HG03457 (cell line): ENCODE results near the gene METAP1D.
"Not testable (repeated sequence)": the region's sequence is repeated elsewhere in the genome, so short reads cannot be mapped to it uniquely, and the experiment has no call there.

Source experiments
- ATAC-seq: cut with Tn5 transposase; IDR thresholded peaks from one replicate; pipeline ENCODE4 v1.9.1; 2021; ENCODE audit warnings: moderate number of reproducible peaks; ENCODE audit not compliant: unreplicated experiment

Gene METAP1D

GRCh38 chr2:171996021-171996420 is 3.7 kb upstream of the METAP1D start:
- no peak for ATAC-seq

DNA sequence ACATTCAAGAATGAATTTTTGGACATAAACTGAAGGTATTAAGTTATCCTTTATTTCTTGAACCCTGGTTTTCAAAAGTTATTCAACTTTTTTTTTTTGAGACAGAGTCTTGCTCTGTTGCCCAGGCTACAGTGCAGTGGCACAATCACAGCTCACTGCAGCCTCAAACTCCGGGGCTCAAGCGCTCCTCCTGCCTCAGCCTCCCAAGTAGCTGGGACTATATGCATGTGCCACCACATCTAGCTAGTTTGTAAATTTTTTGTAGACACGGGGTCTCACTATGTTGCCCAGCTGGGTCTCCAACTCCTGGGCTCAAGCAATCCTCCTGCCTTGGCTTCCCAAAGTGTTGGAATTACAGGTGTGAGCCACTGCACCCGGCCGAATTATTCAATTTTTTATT is 2.7 kb upstream of the METAP1D start:
- not testable (repeated sequence) for ATAC-seq

DNA sequence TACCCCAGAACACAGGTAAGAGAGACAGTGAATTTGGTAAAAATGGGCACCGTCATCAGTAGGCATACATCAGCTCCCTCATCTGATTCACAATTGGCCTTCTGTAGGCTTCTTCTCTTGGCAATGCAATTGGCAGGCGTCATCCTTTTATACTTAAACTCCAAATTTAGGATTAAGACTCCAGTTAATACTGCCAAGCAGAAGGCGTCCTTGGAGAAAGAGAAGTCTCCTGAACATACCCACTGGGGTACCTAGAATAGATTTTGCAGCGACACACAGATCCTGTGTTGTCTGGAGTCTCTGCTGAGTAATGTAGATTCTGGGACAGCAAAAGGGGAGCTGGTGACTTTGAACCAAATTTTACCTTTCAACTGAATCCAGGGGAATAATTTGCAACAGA is 592 bp upstream of the METAP1D start:
- ATAC-seq = no peak

DNA sequence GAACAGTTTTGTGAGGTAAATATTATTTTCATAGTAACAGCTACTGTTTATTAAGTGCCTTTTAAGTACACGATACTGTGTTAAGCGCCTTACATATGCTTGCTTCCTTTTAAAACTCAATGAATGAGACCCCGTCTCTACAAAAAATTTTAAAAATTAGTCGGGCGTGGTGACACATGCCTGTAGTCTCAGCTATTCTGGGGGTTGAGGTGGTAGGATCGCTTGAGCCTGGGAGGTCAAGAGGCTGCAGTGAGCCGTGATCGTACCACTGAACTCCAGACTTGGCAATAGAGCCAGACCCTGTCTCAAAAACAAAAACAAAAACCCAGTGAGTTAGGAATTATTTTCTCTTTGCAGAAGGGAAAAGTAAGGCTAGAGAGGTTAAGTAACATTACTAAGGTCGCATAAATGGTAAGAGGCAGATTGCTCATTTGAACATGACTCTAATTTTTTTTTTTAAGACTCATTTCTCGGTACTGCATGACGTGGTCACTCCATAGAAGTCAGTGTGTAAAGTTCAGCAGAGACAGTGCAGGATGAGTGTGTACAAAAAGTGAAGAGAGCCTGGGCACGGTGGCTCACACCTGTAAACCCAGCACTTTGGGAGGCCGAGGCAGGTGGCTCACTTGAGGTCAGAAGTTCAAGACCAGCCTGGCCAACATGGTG is 1.1 kb downstream of the METAP1D start:
- no peak for ATAC-seq

DNA sequence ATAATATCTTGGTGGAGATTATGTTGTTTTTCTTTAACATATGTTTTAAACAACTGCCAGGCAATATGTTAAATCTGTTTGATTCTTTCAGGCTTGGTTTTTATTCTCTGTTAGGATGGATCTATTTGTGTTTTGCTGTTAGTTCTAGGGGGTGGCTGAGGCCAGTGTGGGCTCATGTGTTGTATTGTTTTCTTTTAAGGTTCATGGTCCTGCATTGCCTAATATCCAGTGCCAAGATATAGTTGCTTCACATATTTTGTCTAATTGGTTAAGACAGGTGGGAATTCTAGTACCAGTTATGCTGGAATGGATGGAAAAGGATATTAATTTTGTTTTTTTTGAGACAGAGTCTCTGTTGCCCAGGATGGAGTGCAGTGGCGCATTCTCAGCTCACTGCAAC is 7.6 kb downstream of the METAP1D start:
- no peak for ATAC-seq

DNA sequence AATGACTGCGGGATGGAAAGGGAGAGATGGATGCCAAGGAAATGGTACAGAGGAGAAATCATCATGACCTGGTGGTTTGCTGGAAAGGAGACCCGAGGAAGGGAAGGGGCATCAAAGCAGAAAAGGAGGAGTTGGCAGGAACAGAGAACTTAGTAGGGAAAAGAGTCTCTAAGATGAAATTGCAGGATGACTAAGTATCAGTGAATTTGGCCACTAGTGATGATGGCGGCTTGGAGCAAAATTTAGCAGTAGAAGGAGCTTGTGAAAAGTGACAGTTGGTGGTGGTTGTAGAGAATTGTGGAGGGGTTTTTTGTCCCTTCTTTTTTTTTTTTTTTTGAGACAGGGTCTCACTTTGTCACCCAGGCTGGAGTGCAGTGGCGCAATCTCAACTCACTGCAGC is 10.1 kb downstream of the METAP1D start:
- no peak for ATAC-seq

GRCh38 chr2:172011812-172012575 is 12.2 kb downstream of the METAP1D start:
- ATAC-seq = no peak

- no peak for ATAC-seq
Observed at GRCh38 chr2:172012677-172013391, 13.1 kb downstream of the METAP1D start.

DNA sequence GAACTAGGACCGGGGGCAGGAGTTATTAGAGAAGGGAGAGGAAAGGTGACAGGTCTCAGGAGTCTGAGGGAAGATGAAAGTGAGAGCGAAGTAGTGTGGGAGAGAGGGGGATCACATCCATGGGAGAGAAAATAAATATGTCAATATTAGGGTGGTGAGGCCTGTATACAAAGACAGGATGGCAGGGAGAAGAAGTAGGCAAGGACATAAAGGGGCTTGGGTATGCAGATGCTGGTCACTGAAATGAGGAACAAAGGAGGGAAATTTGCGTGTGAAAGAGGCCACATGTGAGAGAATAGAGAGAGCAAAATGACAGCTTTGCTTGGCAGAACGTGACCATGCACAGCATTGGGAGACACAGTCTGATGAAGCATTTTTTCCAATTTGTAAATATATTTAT is 13.6 kb downstream of the METAP1D start:
- ATAC-seq = peak; percentile 59

DNA sequence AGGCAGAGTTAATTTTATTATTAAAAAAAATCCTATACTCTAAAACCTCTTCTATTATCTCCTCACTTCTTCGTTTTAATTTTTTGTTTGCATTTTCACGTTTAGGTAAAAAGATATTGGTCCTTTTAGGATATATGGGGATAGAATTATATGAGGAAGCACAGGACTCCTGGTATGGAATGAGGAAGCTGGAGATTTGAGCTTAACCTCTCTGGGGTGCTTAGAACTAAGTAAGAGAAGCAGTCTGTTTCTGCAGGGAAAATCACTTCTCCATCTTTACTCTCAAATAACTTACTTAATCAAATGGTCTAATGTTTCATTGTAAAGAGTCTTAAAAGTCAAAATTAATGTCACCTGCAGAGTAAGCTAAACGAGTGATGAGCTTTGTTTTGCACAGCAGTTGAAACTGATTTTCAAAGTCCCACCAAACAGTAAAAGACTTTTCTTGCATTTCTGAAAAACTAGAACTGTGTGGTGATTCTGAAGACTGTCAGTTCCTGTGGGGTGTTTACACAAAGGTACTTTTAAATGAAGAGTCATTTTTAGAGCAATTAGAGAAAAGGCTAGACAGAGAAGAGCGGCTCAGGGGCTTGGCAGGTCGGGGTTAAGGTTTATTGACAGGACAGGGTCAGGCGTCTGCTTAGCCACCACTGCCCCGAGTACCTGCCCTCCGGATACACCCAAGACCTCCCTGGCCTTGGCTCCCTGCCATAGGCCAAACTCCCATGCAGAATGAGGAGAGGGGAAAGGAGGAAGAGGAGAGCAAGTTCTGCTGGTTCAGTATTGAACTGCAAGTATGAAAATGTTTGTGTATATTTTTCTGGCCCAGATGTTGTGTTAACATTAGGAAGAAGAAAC is 21.6 kb downstream of the METAP1D start:
- ATAC-seq = no peak

GRCh38 chr2:172021955-172022354 is 22.2 kb downstream of the METAP1D start:
- ATAC-seq = no peak

DNA sequence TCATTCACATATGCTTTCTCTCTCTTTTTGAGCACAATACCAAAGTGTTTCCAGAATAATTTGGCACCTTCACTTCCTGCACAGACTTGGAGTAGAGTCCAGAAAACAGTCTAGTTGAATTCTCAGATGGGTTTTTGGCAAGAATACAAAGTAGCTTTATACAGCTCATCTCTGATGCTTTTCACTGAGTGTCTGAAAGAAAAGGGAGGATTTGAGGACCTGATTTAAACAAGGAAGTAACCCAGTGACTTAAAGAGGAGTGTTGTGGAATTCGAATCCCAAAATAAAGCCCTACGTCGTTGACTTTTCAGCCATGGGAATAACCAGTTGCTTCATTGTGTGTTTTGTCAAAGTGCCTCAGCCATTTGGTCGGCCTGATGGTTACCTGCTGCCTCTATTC is 31.8 kb downstream of the METAP1D start:
- ATAC-seq = no peak

- ATAC-seq = no peak
Observed at GRCh38 chr2:172038121-172038520, 38.4 kb downstream of the METAP1D start.

DNA sequence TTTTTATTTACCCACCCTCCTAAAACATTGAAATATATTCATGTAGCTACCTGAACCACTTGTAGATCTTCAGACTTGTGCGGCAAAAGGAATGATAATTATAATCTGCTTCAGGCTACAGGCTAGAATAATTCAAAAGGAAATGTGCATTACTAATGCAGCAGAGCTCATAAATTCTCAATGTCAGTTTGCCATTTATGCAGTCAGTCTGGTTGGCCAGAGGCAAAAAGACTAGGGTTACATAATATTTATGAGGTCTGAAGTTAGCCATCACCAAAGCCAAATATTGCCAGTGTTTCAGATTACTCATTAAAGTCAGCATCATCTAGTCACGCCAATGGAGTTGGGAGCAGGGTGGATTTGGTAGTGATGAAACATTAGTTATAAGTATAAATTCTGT is 38.9 kb downstream of the METAP1D start:
- ATAC-seq = no peak

- ATAC-seq = no peak
Observed at GRCh38 chr2:172039011-172039704, 39.4 kb downstream of the METAP1D start.

- no peak for ATAC-seq
Observed at GRCh38 chr2:172040311-172040710, 40.6 kb downstream of the METAP1D start.

DNA sequence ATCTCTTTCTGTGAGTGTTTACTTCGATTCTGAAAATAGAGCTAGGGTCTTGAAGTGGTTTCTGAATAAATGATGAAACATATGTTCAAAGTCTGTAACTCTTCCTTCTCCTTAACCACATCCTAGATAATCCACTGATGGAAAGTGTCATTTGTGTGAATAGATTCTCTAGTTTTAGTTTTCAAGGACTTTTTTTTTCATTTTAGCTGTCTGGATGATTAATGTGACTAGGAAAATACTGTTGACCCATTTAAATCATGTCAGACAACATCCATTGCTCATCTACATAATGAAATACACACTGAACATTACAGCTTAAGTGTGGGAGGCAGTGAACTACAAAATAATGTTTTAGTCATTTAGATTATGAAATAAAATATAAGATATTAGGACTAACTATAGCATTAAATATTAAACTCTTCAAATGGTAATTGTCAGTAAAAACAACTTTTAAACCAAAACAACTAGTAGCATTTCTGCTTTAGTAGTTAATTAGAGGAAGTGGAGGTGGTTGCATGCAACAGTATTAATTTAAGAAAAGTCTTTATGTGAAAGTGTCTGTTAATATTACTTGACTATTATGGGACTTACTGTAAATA is 46.4 kb downstream of the METAP1D start:
- ATAC-seq = no peak

GRCh38 chr2:172046866-172047565 is 47.3 kb downstream of the METAP1D start:
- ATAC-seq = no peak
